ENCODE measurements around the gene TIMM50. TPM values are rescaled to one million over a fixed set of nuclear protein-coding genes. Genes with fewer than 3 reads are reported as not detected.

TIMM50 gene
- total and polyA plus RNA-seq, 2 of the 13 experiments (the other 11 are each of a cell fraction or from before 2014, with no cell fraction given) = 91.1 to 92.5 TPM

- peak; percentile 100 for TF ChIP-seq CREB3 (CRISPR knock-in tag; IDR thresholded peaks at IDR 0.05)
- TF ChIP-seq FOXP1 (IDR thresholded peaks at IDR 0.05) = no peak
- no peak for TF ChIP-seq FOXP1 (CRISPR knock-in tag; IDR thresholded peaks at IDR 0.05)
- TF ChIP-seq ZNF496 (CRISPR knock-in tag; IDR thresholded peaks at IDR 0.05; ENCODE audit: insufficient replicate concordance) = peak; percentile 80
- TF ChIP-seq ZFP62 (CRISPR knock-in tag; IDR thresholded peaks at IDR 0.05) = no peak
- TF ChIP-seq ELF4 (CRISPR knock-in tag; IDR thresholded peaks at IDR 0.05; ENCODE audit: borderline replicate concordance) = no peak
- TF ChIP-seq REPIN1 (CRISPR knock-in tag; IDR thresholded peaks at IDR 0.05; ENCODE audit: borderline replicate concordance, low read depth) = peak; percentile 89
- TF ChIP-seq NR0B2 (CRISPR knock-in tag; IDR thresholded peaks at IDR 0.05) = peak; percentile 100
- TF ChIP-seq ZXDC (CRISPR knock-in tag; IDR thresholded peaks at IDR 0.05) = peak; percentile 99
- peak; percentile 97; the same call in 1 of the 2 replicates for TF ChIP-seq ZNF367 (CRISPR knock-in tag; IDR thresholded peaks at IDR 0.05; ENCODE audit: borderline replicate concordance)
- TF ChIP-seq TGIF2 (CRISPR knock-in tag; IDR thresholded peaks at IDR 0.05) = 0 out of 2 replicates have a peak, but pooled peaks have one; percentile 55
- TF ChIP-seq ATF5 (CRISPR knock-in tag; IDR thresholded peaks at IDR 0.05; ENCODE audit: low read depth) = peak; percentile 94; the same call in 1 of the 2 replicates
- peak; percentile 38 for TF ChIP-seq HNRNPK (IDR thresholded peaks at IDR 0.05; ENCODE audit: low read depth, low read length, poor library complexity, severe bottlenecking)
- TF ChIP-seq ARHGAP35 (CRISPR knock-in tag; IDR thresholded peaks at IDR 0.05; ENCODE audit: borderline replicate concordance) = peak; percentile 63
- peak; percentile 93 for TF ChIP-seq ZBTB2 (CRISPR knock-in tag; IDR thresholded peaks at IDR 0.05; ENCODE audit: low read depth)
- no peak for TF ChIP-seq ATM (IDR thresholded peaks at IDR 0.05; ENCODE audit: borderline replicate concordance)
- peak; percentile 77; the same call in 1 of the 2 replicates for TF ChIP-seq ZBED4 (CRISPR knock-in tag; IDR thresholded peaks at IDR 0.05; ENCODE audit: borderline replicate concordance)
- TF ChIP-seq ZNF335 (CRISPR knock-in tag; IDR thresholded peaks at IDR 0.05) = no peak
These were observed 22.2 kb downstream of the TIMM50 start (continued) for GRCh38 chr19:39502640-39503417.

Measured in HepG2 (cell line).